CD4-positive, CD25-positive, alpha-beta regulatory T cell (primary cell): Measurements from ENCODE around the gene RRAD. TPM values are rescaled to one million over a fixed set of nuclear protein-coding genes. Genes with fewer than 3 reads are reported as not detected.
"Not testable (repeated sequence)": the region's sequence is repeated elsewhere in the genome, so short reads cannot be mapped to it uniquely, and the experiment has no call there.

ENCODE experiments used
- ATAC-seq, 2 donors: fragments of 150-1000 bp; cut with Tn5 transposase; one replicate each; pipeline ENCODE4 v1.10.0; 2021; ENCODE audit warnings: low read depth in 2 of 2, moderate number of reproducible peaks in 2 of 2, moderate library complexity in 1 of 2
- DNase-seq, 3 donors: peaks; one replicate each; pipeline versions ENCODE4 v3.0.0 to v3.0.0-alpha.2; 2012 to 2022; ENCODE audit warnings: mixed read lengths in 1 of 3
- H3K27ac ChIP-seq: one replicate; pipeline ENCODE4 v1.7.0; 2013; ENCODE audit warnings: mild to moderate bottlenecking, low read length; ENCODE audit not compliant: insufficient read depth, poor library complexity, severe bottlenecking
- H3K27me3 ChIP-seq: one replicate; pipeline ENCODE4 v1.7.0; 2013; ENCODE audit warnings: low read length; ENCODE audit not compliant: control insufficient read depth, insufficient read depth
- H3K36me3 ChIP-seq: one replicate; pipeline ENCODE4 v1.7.0; 2013; ENCODE audit warnings: mild to moderate bottlenecking, low read length, moderate library complexity; ENCODE audit not compliant: control insufficient read depth, insufficient read depth
- H3K4me1 ChIP-seq: 2 replicates; pipeline ENCODE4 v1.7.0; 2013; ENCODE audit warnings: mild to moderate bottlenecking, low read length; ENCODE audit not compliant: insufficient read depth, control insufficient read depth, poor library complexity, severe bottlenecking
- H3K4me3 ChIP-seq: one replicate; pipeline ENCODE4 v1.7.0; 2013; ENCODE audit warnings: low read depth, mild to moderate bottlenecking, low read length, moderate library complexity
- H3K9me3 ChIP-seq, 2 experiments: 1 replicate in 1 of 2; 2 replicates in 1 of 2; pipeline ENCODE4 v1.7.0; 2013; ENCODE audit warnings: low read length in 2 of 2, mild to moderate bottlenecking in 1 of 2, moderate library complexity in 1 of 2; ENCODE audit not compliant: control insufficient read depth in 2 of 2
- H3K27ac Mint-ChIP-seq, 3 donors: one replicate each; pipeline ENCODE4 v1.8.0; 2020 to 2022; ENCODE audit warnings: mild to moderate bottlenecking in 3 of 3, mixed read lengths in 3 of 3, moderate library complexity in 2 of 3
- H3K27me3 Mint-ChIP-seq: one replicate; pipeline ENCODE4 v1.8.0; 2022; ENCODE audit warnings: mild to moderate bottlenecking, mixed read lengths
- H3K36me3 Mint-ChIP-seq: one replicate; pipeline ENCODE4 v1.8.0; 2020; ENCODE audit warnings: mixed read lengths
- H3K4me1 Mint-ChIP-seq, 4 donors: one replicate each; pipeline ENCODE4 v1.8.0; 2020 to 2022; ENCODE audit warnings: mixed read lengths in 4 of 4, mild to moderate bottlenecking in 1 of 4
- H3K4me3 Mint-ChIP-seq, 4 donors: one replicate each; pipeline ENCODE4 v1.8.0; 2020 to 2022; ENCODE audit warnings: mild to moderate bottlenecking in 4 of 4, mixed read lengths in 4 of 4, moderate library complexity in 3 of 4
- H3K9me3 Mint-ChIP-seq, 7 donors: one replicate each; pipeline ENCODE4 v1.8.0; 2020 to 2022; ENCODE audit warnings: mixed read lengths in 7 of 7, mild to moderate bottlenecking in 3 of 7, moderate library complexity in 2 of 7
- polyA plus RNA-seq, 4 donors: library from polyadenylated mRNA; unstranded; fragments of 300-500 nt; fragmentation: Illumina TruSeq; gene quantifications; one replicate each; pipeline ENCODE4 v1.2.3, GENCODE V29; 2021
- total RNA-seq: library from RNA; stranded (reverse); gene quantifications from one replicate; pipeline ENCODE4 v1.2.3, GENCODE V29; 2022

Gene RRAD
- total and polyA plus RNA-seq, 5 donors from 2014 or later, result 0.35 TPM; not detected in 4

DNA sequence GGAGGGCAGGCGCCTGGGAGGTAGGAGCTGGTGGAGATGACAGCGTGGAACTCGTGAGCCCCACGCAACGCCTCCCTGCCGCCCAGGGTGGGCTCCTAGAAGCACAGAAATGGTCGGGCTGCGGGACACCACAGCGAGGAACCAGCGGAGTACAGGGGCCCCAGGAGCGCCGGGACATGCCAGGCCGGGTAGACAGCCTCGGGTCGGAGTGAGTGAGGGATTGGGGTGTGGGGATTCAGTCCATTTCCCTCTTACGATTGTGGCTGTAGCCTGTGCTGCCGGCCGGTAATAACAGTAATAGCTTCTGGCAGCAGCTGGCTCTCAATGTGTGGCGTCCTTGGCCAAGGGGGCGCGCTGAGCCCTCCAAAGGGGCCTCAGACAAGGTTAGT is 23.5 kb upstream of the RRAD start:
- H3K4me3 Mint-ChIP-seq, result peak overlapping the region; percentile 75 to 93 (median 88)
- peaks cover 18% of the 10 kb centered on the region for H3K4me1 ChIP-seq
- no peak overlapping the region for H3K27ac ChIP-seq
- peaks cover 0 to 2% (median 0%) of the 10 kb centered on the region in 7 donors for H3K9me3 Mint-ChIP-seq
- peaks cover 0 to 29% (median 14%) of the 10 kb centered on the region in 4 donors for H3K4me1 Mint-ChIP-seq
- peaks cover 23% of the 10 kb centered on the region for H3K27me3 ChIP-seq
- peaks cover 60% of the 10 kb centered on the region for H3K27me3 Mint-ChIP-seq
- H3K36me3 Mint-ChIP-seq, result peaks cover 3% of the 10 kb centered on the region
- peaks cover 0 to 4% of the 10 kb centered on the region in 2 experiments for H3K9me3 ChIP-seq
- no peaks in the 10 kb centered on the region for H3K36me3 ChIP-seq
- DNase-seq (no peak), ATAC-seq (no peak)
- no peak overlapping the region for H3K27ac Mint-ChIP-seq
- H3K4me3 ChIP-seq, result no peak overlapping the region

- H3K27ac Mint-ChIP-seq, result peak overlapping the region in 1 of 3 donors; percentile 51
- H3K4me1 Mint-ChIP-seq, result peaks cover 0 to 29% (median 13%) of the 10 kb centered on the region in 4 donors
- Histone ChIP-seq H3K27ac (no peak overlapping the region), H3K9me3 (peaks cover 0 to 4% of the 10 kb centered on the region in 2 experiments), H3K4me1 (peaks cover 18% of the 10 kb centered on the region), H3K27me3 (peaks cover 23% of the 10 kb centered on the region), H3K36me3 (peaks cover 1% of the 10 kb centered on the region), H3K4me3 (peak overlapping the region; percentile 67)
- peak overlapping the region; percentile 75 to 93 (median 88) for H3K4me3 Mint-ChIP-seq
- DNase-seq (peak in 1 of 3 donors; percentile 20), ATAC-seq (peak in 1 of 2 donors; percentile 23)
- peaks cover 3% of the 10 kb centered on the region for H3K36me3 Mint-ChIP-seq
- H3K9me3 Mint-ChIP-seq, result peaks cover 0 to 2% (median 0%) of the 10 kb centered on the region in 7 donors
- peaks cover 58% of the 10 kb centered on the region for H3K27me3 Mint-ChIP-seq
Measured at GRCh38 chr16:66948134-66948836, 22.9 kb upstream of the RRAD start.

GRCh38 chr16:66947302-66948065 is 22.1 kb upstream of the RRAD start:
- H3K27ac ChIP-seq, result no peak overlapping the region
- peaks cover 50% of the 10 kb centered on the region for H3K27me3 Mint-ChIP-seq

GRCh38 chr16:66946974-66947301 is 21.6 kb upstream of the RRAD start:
- DNase-seq (no peak), ATAC-seq (no peak)
- H3K4me1 ChIP-seq, result peaks cover 18% of the 10 kb centered on the region
- peaks cover 0 to 4% of the 10 kb centered on the region in 2 experiments for H3K9me3 ChIP-seq
- peak overlapping the region; percentile 55 for H3K4me3 ChIP-seq
- Mint-ChIP-seq H3K4me1 (peaks cover 0 to 29% (median 13%) of the 10 kb centered on the region in 4 donors), H3K27me3 (peaks cover 45% of the 10 kb centered on the region), H3K27ac (peak overlapping the region in 2 of 3 donors; percentile 6 to 89), H3K36me3 (peaks cover 14% of the 10 kb centered on the region), H3K4me3 (peak overlapping the region; percentile 75 to 93 (median 88)), H3K9me3 (peaks cover 0 to 2% (median 0%) of the 10 kb centered on the region in 7 donors)
- peaks cover 18% of the 10 kb centered on the region for H3K27me3 ChIP-seq
- peaks cover 15% of the 10 kb centered on the region for H3K36me3 ChIP-seq
- H3K27ac ChIP-seq, result no peak overlapping the region

More at GRCh38 chr16:66947302-66948065, 22.1 kb upstream of the RRAD start:
- Mint-ChIP-seq H3K4me3 (peak overlapping the region; percentile 75 to 93 (median 88)), H3K4me1 (peaks cover 0 to 29% (median 13%) of the 10 kb centered on the region in 4 donors), H3K36me3 (peaks cover 9% of the 10 kb centered on the region), H3K9me3 (peaks cover 0 to 2% (median 0%) of the 10 kb centered on the region in 7 donors), H3K27ac (peak overlapping the region in 2 of 3 donors; percentile 6 to 89)
- Histone ChIP-seq H3K4me1 (peaks cover 18% of the 10 kb centered on the region), H3K9me3 (peaks cover 0 to 4% of the 10 kb centered on the region in 2 experiments), H3K4me3 (peak overlapping the region; percentile 55), H3K36me3 (peaks cover 9% of the 10 kb centered on the region), H3K27me3 (peaks cover 18% of the 10 kb centered on the region)
- DNase-seq, result peak; percentile 76 to 89 (median 80)
- ATAC-seq, result peak; percentile 85 to 87

DNA sequence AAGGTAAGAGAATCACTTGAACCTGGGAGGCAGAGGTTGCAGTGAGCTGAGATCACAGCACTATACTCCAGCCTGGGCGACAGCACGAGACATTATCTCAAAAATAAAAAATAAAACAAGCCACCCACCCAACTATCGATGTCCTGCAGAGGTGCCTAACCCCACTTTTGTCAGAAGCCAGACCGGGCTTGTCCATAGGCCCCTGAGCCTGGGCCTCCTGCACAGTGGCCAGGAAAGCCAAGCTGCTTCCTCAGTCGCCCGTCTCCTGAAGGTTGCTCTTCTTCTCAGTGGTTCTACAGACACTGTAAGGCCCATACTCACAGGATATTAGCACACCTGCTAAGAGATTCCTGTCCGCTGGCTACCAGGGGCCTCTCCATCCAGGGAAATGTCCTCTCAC is 21.2 kb upstream of the RRAD start:
- Mint-ChIP-seq H3K9me3 (no peaks in the 10 kb centered on the region), H3K27me3 (peaks cover 41% of the 10 kb centered on the region), H3K36me3 (peaks cover 15% of the 10 kb centered on the region), H3K4me1 (peaks cover 0 to 29% (median 13%) of the 10 kb centered on the region in 4 donors), H3K27ac (no peak overlapping the region), H3K4me3 (peak overlapping the region in 1 of 4 donors; percentile 55)
- no peak overlapping the region for H3K27ac ChIP-seq
- ATAC-seq (no peak), DNase-seq (no peak)
- H3K4me3 ChIP-seq, result no peak overlapping the region
- H3K27me3 ChIP-seq, result peaks cover 15% of the 10 kb centered on the region
- H3K36me3 ChIP-seq, result peaks cover 19% of the 10 kb centered on the region
- H3K9me3 ChIP-seq, result peaks cover 0 to 4% of the 10 kb centered on the region in 2 experiments
- H3K4me1 ChIP-seq, result peaks cover 18% of the 10 kb centered on the region

GRCh38 chr16:66945939-66946338 is 20.6 kb upstream of the RRAD start:
- Histone ChIP-seq H3K36me3 (peaks cover 25% of the 10 kb centered on the region), H3K27me3 (peaks cover 13% of the 10 kb centered on the region), H3K9me3 (no peaks in the 10 kb centered on the region), H3K27ac (no peak overlapping the region), H3K4me1 (peaks cover 18% of the 10 kb centered on the region), H3K4me3 (no peak overlapping the region)
- ATAC-seq, result no peak
- peaks cover 36% of the 10 kb centered on the region for H3K27me3 Mint-ChIP-seq
- H3K4me3 Mint-ChIP-seq, result peak overlapping the region in 1 of 4 donors; percentile 55
- H3K36me3 Mint-ChIP-seq, result peaks cover 15% of the 10 kb centered on the region
- no peak overlapping the region for H3K27ac Mint-ChIP-seq
- peaks cover 0 to 29% (median 13%) of the 10 kb centered on the region in 4 donors for H3K4me1 Mint-ChIP-seq
- no peak for DNase-seq
- H3K9me3 Mint-ChIP-seq, result no peaks in the 10 kb centered on the region

DNA sequence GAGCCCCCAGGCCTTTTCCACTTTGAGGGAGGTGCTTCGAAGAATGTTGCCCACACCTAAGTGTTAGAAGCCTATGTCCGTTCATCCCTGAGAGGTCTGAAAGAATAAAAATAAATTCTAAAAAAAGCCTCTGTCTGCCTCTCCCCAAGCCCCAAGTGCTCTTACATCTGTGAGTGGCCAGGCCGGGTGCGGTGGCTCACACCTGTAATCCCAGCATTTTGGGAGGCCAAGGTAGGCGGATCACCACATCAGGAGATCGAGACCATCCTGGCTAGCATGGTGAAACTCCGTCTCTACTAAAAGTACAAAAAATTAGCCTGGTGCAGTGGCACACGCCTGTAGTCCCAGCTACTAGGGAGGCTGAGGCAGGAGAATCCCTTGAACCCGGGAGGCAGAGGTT is 19.6 kb upstream of the RRAD start:
- not testable (repeated sequence) for H3K27ac ChIP-seq, H3K27me3 ChIP-seq, ATAC-seq

More for the DNA sequence above, 19.6 kb upstream of the RRAD start:
- Mint-ChIP-seq H3K27me3 (peaks cover 28% of the 10 kb centered on the region), H3K36me3 (peaks cover 17% of the 10 kb centered on the region), H3K4me1 (peaks cover 0 to 28% (median 12%) of the 10 kb centered on the region in 4 donors)
- Histone ChIP-seq H3K4me1 (peaks cover 18% of the 10 kb centered on the region), H3K36me3 (peaks cover 34% of the 10 kb centered on the region)
- not testable (repeated sequence) for H3K4me3 ChIP-seq, H3K9me3 Mint-ChIP-seq, H3K9me3 ChIP-seq, H3K4me3 Mint-ChIP-seq, DNase-seq, H3K27ac Mint-ChIP-seq
